ENCODE data around the gene PTPRN2. TPM values are rescaled to one million over a fixed set of nuclear protein-coding genes. Genes with fewer than 3 reads are reported as not detected.

PTPRN2 gene
- total RNA-seq, 1 experiment from 2014 or later, result 1.1 TPM

DNA sequence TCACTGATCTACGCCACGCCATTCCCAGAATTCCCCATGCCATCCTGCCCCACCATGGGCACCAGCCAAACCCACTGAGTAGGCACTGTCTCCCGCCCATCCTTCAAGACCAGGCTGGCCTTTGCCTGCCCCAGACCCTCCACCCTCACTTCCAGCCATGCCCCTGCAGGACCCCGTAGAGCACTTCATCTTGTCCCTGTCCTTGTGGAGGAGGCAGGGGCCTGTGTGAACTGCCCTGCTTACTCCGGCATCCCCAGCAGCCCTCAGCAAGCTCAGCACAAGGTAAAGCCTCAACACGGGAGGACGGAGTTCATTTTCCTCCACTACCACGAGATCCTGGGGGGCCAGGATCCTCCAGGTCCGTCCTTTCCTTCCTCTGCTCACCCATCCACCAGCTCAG, 577.7 kb downstream of the PTPRN2 start:
- no peak for DNase-seq (ENCODE audit: low read depth, low spot score)
- TF ChIP-seq, protein P1, sequence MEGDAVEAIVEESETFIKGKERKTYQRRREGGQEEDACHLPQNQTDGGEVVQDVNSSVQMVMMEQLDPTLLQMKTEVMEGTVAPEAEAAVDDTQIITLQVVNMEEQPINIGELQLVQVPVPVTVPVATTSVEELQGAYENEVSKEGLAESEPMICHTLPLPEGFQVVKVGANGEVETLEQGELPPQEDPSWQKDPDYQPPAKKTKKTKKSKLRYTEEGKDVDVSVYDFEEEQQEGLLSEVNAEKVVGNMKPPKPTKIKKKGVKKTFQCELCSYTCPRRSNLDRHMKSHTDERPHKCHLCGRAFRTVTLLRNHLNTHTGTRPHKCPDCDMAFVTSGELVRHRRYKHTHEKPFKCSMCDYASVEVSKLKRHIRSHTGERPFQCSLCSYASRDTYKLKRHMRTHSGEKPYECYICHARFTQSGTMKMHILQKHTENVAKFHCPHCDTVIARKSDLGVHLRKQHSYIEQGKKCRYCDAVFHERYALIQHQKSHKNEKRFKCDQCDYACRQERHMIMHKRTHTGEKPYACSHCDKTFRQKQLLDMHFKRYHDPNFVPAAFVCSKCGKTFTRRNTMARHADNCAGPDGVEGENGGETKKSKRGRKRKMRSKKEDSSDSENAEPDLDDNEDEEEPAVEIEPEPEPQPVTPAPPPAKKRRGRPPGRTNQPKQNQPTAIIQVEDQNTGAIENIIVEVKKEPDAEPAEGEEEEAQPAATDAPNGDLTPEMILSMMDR (IDR thresholded peaks at IDR 0.05), result no peak
- TF ChIP-seq SIN3A (IDR thresholded peaks at IDR 0.05; ENCODE audit: borderline replicate concordance, insufficient read depth, low read depth, low read length), result no peak
- TF ChIP-seq TCF7L2 (IDR thresholded peaks at IDR 0.05; ENCODE audit: low read depth, low read length), result no peak
- Histone ChIP-seq H3K9me3 (ENCODE audit: control insufficient read depth, insufficient read depth, low read depth, low read length) (no peaks in the 10 kb centered on the region), H3K4me3 (ENCODE audit: low read depth in 2 of 2, low read length in 2 of 2) (no peak overlapping the region), H3K27ac (ENCODE audit: low read length) (no peak overlapping the region), H3K27me3 (ENCODE audit: control insufficient read depth, insufficient read depth, low read length) (peaks cover 11% of the 10 kb centered on the region), H3K4me1 (ENCODE audit: control insufficient read depth, insufficient read depth, low read length) (no peaks in the 10 kb centered on the region), H3K36me3 (ENCODE audit: control insufficient read depth, insufficient read depth, low read length) (no peaks in the 10 kb centered on the region)
- POLR2A ChIA-PET, result no interaction called here
- no peak for ATAC-seq
- no TSS peak for BruUV-seq (replicated peaks)
- intact Hi-C loops (cut with micrococcal nuclease; ENCODE audit: unreplicated experiment), result no loop called here
- CTCF ChIA-PET, result no interaction called here
- in situ Hi-C loops (cut with HindIII; ENCODE audit: low pct_unique_long_range_greater_than_20kb, low sequenced_read_pairs), result no loop called here

- no peak overlapping the region for H3K4me3 ChIP-seq (ENCODE audit: low read depth in 2 of 2, low read length in 2 of 2)
- intact Hi-C loops (cut with micrococcal nuclease; ENCODE audit: unreplicated experiment), result no loop called here
- ATAC-seq (no peak), DNase-seq (ENCODE audit: low read depth, low spot score) (no peak)
- POLR2A ChIA-PET, result no interaction called here
- no peaks in the 10 kb centered on the region for H3K9me3 ChIP-seq (ENCODE audit: control insufficient read depth, insufficient read depth, low read depth, low read length)
- in situ Hi-C loops (cut with HindIII; ENCODE audit: low pct_unique_long_range_greater_than_20kb, low sequenced_read_pairs), result no loop called here
- CTCF ChIA-PET, result no interaction called here
- no TSS peak for BruUV-seq (replicated peaks)
- H3K27me3 ChIP-seq (ENCODE audit: control insufficient read depth, insufficient read depth, low read length), result peaks cover 15% of the 10 kb centered on the region
- H3K36me3 ChIP-seq (ENCODE audit: control insufficient read depth, insufficient read depth, low read length), result no peaks in the 10 kb centered on the region
- no peaks in the 10 kb centered on the region for H3K4me1 ChIP-seq (ENCODE audit: control insufficient read depth, insufficient read depth, low read length)
- H3K27ac ChIP-seq (ENCODE audit: low read length), result no peak overlapping the region
- TF ChIP-seq SIN3A (IDR thresholded peaks at IDR 0.05; ENCODE audit: borderline replicate concordance, insufficient read depth, low read depth, low read length) (no peak), TCF7L2 (IDR thresholded peaks at IDR 0.05; ENCODE audit: low read depth, low read length) (no peak), POLR2AphosphoS5 (IDR thresholded peaks at IDR 0.05; ENCODE audit: low read depth, low read length) (no peak)
- TF ChIP-seq, protein P1 (IDR thresholded peaks at IDR 0.05), result no peak
- TF ChIP-seq, protein P2, sequence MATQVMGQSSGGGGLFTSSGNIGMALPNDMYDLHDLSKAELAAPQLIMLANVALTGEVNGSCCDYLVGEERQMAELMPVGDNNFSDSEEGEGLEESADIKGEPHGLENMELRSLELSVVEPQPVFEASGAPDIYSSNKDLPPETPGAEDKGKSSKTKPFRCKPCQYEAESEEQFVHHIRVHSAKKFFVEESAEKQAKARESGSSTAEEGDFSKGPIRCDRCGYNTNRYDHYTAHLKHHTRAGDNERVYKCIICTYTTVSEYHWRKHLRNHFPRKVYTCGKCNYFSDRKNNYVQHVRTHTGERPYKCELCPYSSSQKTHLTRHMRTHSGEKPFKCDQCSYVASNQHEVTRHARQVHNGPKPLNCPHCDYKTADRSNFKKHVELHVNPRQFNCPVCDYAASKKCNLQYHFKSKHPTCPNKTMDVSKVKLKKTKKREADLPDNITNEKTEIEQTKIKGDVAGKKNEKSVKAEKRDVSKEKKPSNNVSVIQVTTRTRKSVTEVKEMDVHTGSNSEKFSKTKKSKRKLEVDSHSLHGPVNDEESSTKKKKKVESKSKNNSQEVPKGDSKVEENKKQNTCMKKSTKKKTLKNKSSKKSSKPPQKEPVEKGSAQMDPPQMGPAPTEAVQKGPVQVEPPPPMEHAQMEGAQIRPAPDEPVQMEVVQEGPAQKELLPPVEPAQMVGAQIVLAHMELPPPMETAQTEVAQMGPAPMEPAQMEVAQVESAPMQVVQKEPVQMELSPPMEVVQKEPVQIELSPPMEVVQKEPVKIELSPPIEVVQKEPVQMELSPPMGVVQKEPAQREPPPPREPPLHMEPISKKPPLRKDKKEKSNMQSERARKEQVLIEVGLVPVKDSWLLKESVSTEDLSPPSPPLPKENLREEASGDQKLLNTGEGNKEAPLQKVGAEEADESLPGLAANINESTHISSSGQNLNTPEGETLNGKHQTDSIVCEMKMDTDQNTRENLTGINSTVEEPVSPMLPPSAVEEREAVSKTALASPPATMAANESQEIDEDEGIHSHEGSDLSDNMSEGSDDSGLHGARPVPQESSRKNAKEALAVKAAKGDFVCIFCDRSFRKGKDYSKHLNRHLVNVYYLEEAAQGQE (IDR thresholded peaks at IDR 0.05; ENCODE audit: insufficient read depth in 1 of 2, low read depth in 2 of 2, low read length in 1 of 2), result no peak
These were observed 579.4 kb downstream of the PTPRN2 start for GRCh38 chr7:158008267-158008666.
